HepG2 (cell line): ENCODE data around the gene SHANK3. TPM values are rescaled to one million over a fixed set of nuclear protein-coding genes. Genes with fewer than 3 reads are reported as not detected.
A peak's percentile ranks its signal among the peaks of the same experiment; 100 is the strongest.

Source experiments
- AGO2 ChIP-seq: fragments of 200-400 bp; formaldehyde crosslinking; optimal IDR thresholded peaks from 2 replicates; pipeline ENCODE3; 2017; ENCODE audit warnings: mild to moderate bottlenecking, low read depth, low read length, moderate library complexity
- CEBPG ChIP-seq: IDR thresholded peaks from 2 replicates; pipeline ENCODE4 v1.6.1; 2016
- DPF2 ChIP-seq: sonication (generic); formaldehyde crosslinking; IDR thresholded peaks from 2 replicates; pipeline ENCODE4 v1.4.0; 2020; ENCODE audit warnings: mild to moderate bottlenecking, low read depth, missing genetic modification reagents, borderline replicate concordance
- ELF1 ChIP-seq: sonication (generic); formaldehyde crosslinking; IDR thresholded peaks from 2 replicates; pipeline ENCODE4 v1.4.0; 2020; ENCODE audit warnings: missing genetic modification reagents
- FOXA1 ChIP-seq, 2 experiments: fragments of 450-650 bp in 1 of 2; sonication (generic) in 1 of 2; formaldehyde crosslinking in 1 of 2; IDR thresholded peaks; 2 replicates each; pipeline versions ENCODE4 v1.4.0 to v1.6.1; 2016 to 2020; ENCODE audit warnings: missing genetic modification reagents in 1 of 2
- HNRNPL ChIP-seq: fragments of 200-400 bp; formaldehyde crosslinking; IDR thresholded peaks from 2 replicates; pipeline ENCODE4 v1.6.1; 2017; ENCODE audit warnings: mild to moderate bottlenecking, low read depth, low read length
- IKZF4 ChIP-seq: sonication (generic); formaldehyde crosslinking; IDR thresholded peaks from 2 replicates; pipeline ENCODE4 v1.5.1; 2020; ENCODE audit warnings: borderline replicate concordance, mild to moderate bottlenecking, low read depth, missing genetic modification reagents; ENCODE audit errors: not compliant biosample characterization
- MTA3 ChIP-seq: sonication (generic); formaldehyde crosslinking; IDR thresholded peaks from 2 replicates; pipeline ENCODE4 v1.4.0; 2020; ENCODE audit warnings: missing genetic modification reagents
- MXD4 ChIP-seq: IDR thresholded peaks from 2 replicates; pipeline ENCODE4 v1.6.1; 2016; ENCODE audit warnings: mild to moderate bottlenecking, missing biosample characterization, missing genetic modification reagents
- PAWR ChIP-seq: sonication (generic); formaldehyde crosslinking; IDR thresholded peaks from 2 replicates; pipeline ENCODE4 v1.4.0; 2020; ENCODE audit warnings: missing genetic modification reagents, mild to moderate bottlenecking, borderline replicate concordance
- PCBP2 ChIP-seq: fragments of 200-400 bp; formaldehyde crosslinking; optimal IDR thresholded peaks from 2 replicates; pipeline ENCODE3; 2018; ENCODE audit warnings: low read length, low read depth; ENCODE audit not compliant: poor library complexity, severe bottlenecking
- PITX1 ChIP-seq: sonication (generic); formaldehyde crosslinking; IDR thresholded peaks from 2 replicates; pipeline ENCODE4 v1.5.1; 2020; ENCODE audit warnings: mild to moderate bottlenecking, missing genetic modification reagents
- SAP130 ChIP-seq: IDR thresholded peaks from 2 replicates; pipeline ENCODE4 v1.6.1; 2016; ENCODE audit warnings: low read depth
- SKI ChIP-seq: fragments of 450-650 bp; IDR thresholded peaks from one replicate; pipeline ENCODE4 v1.6.1; 2018; ENCODE audit warnings: mild to moderate bottlenecking; ENCODE audit not compliant: partially characterized antibody
- STAT5B ChIP-seq: sonication (generic); formaldehyde crosslinking; IDR thresholded peaks from 2 replicates; pipeline ENCODE4 v1.4.0; 2020; ENCODE audit warnings: missing genetic modification reagents
- ZC3H4 ChIP-seq: sonication (generic); formaldehyde crosslinking; IDR thresholded peaks from 2 replicates; pipeline ENCODE4 v1.4.0; 2020; ENCODE audit warnings: missing genetic modification reagents, borderline replicate concordance
- ZNF101 ChIP-seq: sonication (generic); formaldehyde crosslinking; IDR thresholded peaks from 2 replicates; pipeline ENCODE4 v1.4.0; 2020; ENCODE audit warnings: mild to moderate bottlenecking, low read depth, missing genetic modification reagents, borderline replicate concordance
- ZNF121 ChIP-seq: sonication (generic); formaldehyde crosslinking; IDR thresholded peaks from 2 replicates; pipeline ENCODE4 v1.5.0; 2020; ENCODE audit warnings: mild to moderate bottlenecking, missing genetic modification reagents
- ZNF263 ChIP-seq: sonication (generic); formaldehyde crosslinking; IDR thresholded peaks from 2 replicates; pipeline ENCODE4 v1.4.0; 2020; ENCODE audit warnings: missing genetic modification reagents
- polyA plus RNA-seq, 8 experiments: library from polyadenylated mRNA; depleted of rRNA in 3 of 8; stranded (reverse) in 7 of 8; unstranded in 1 of 8; fragments of >200 nt; fragmentation: Illumina TruSeq in 4 of 8; extraction: Trizol in 4 of 8; gene quantifications; 2 replicates each; pipeline versions ENCODE4 v1.2.1 to v1.2.3, GENCODE V29; 2011 to 2016; ENCODE audit warnings: low read depth in 4 of 8, missing spikeins in 1 of 8, mixed read lengths in 1 of 8; ENCODE audit not compliant: insufficient read depth in 1 of 8
- total RNA-seq, 5 experiments: library from RNA; depleted of rRNA; stranded (reverse); fragments of >200 nt; fragmentation: Illumina TruSeq; extraction: Trizol; gene quantifications; 2 replicates each; pipeline ENCODE4 v1.2.3, GENCODE V29; 2016; ENCODE audit warnings: low read depth in 1 of 5
- TF ChIP-seq, protein P1 (sequence below): sonication (generic); formaldehyde crosslinking; IDR thresholded peaks from 2 replicates; pipeline ENCODE4 v1.8.1; 2022; ENCODE audit warnings: low read depth, mild to moderate bottlenecking, missing genetic modification reagents
- TF ChIP-seq, protein P2 (sequence below): sonication (generic); formaldehyde crosslinking; IDR thresholded peaks from 2 replicates; pipeline ENCODE4 v1.5.1; 2020; ENCODE audit warnings: mild to moderate bottlenecking, missing genetic modification reagents, borderline replicate concordance
- TF ChIP-seq, protein P3 (sequence below): sonication (generic); formaldehyde crosslinking; IDR thresholded peaks from 2 replicates; pipeline ENCODE4 v1.5.0; 2020; ENCODE audit warnings: missing genetic modification reagents
- TF ChIP-seq, protein P4 (sequence below): IDR thresholded peaks from 2 replicates; pipeline ENCODE4 v1.6.1; 2016; ENCODE audit warnings: low read depth, borderline replicate concordance
- TF ChIP-seq, protein P5 (sequence below): sonication (generic); formaldehyde crosslinking; IDR thresholded peaks from 2 replicates; pipeline ENCODE4 v1.4.0; 2020; ENCODE audit warnings: missing genetic modification reagents, low read depth, mild to moderate bottlenecking, borderline replicate concordance

The SHANK3 gene
- total and polyA plus RNA-seq, 2 of the 13 experiments (the other 11 are each of a cell fraction or from before 2014, with no cell fraction given) = 2.9 to 4.6 TPM

DNA sequence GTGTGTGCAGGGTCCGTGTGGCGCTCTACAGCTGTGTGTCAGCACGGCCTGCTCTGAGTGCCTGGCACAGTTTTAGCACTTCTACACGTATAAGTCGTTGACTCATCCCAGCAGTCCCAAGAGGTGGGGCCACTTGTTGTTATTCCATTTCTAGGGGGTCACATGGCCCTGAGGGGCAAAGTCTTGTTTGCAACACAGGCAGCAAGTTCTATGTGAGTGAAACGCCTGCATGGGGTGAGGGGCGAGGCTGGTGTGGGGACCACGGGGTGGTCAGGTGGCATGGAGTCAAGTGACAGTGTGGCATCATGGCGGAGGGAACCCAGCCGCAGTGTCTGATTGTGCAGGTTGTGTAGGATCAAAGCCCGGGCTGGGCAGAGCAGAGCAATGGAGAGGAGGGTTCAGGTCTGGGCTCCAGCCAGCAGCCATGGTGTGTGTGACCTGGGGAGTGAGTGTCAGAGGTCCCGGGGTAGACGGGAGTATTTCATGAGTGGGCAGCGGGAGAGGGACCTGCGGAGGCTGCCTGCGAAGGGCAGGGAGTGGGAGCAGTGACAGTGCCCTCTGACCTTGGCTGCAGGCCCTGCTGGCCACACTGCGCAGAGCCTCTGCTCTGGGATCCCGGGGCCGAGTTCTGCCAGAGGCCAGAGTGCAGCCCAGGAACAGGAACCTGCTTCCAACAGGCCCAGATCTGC lies 27.9 kb downstream of the SHANK3 start (continued):
- TF ChIP-seq, protein P1, sequence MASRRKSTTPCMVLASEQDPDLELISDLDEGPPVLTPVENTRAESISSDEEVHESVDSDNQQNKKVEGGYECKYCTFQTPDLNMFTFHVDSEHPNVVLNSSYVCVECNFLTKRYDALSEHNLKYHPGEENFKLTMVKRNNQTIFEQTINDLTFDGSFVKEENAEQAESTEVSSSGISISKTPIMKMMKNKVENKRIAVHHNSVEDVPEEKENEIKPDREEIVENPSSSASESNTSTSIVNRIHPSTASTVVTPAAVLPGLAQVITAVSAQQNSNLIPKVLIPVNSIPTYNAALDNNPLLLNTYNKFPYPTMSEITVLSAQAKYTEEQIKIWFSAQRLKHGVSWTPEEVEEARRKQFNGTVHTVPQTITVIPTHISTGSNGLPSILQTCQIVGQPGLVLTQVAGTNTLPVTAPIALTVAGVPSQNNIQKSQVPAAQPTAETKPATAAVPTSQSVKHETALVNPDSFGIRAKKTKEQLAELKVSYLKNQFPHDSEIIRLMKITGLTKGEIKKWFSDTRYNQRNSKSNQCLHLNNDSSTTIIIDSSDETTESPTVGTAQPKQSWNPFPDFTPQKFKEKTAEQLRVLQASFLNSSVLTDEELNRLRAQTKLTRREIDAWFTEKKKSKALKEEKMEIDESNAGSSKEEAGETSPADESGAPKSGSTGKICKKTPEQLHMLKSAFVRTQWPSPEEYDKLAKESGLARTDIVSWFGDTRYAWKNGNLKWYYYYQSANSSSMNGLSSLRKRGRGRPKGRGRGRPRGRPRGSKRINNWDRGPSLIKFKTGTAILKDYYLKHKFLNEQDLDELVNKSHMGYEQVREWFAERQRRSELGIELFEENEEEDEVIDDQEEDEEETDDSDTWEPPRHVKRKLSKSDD (CRISPR knock-in tag) = peak; percentile 78; the same call in 1 of the 2 replicates
- TF ChIP-seq, protein P2, sequence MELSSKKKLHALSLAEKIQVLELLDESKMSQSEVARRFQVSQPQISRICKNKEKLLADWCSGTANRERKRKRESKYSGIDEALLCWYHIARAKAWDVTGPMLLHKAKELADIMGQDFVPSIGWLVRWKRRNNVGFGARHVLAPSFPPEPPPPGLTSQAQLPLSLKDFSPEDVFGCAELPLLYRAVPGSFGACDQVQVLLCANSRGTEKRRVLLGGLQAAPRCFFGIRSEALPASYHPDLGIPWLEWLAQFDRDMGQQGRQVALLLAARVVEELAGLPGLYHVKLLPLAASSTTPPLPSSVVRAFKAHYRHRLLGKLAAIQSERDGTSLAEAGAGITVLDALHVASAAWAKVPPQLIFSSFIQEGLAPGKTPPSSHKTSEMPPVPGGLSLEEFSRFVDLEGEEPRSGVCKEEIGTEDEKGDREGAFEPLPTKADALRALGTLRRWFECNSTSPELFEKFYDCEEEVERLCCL (CRISPR knock-in tag) = no peak
- 0 out of 2 replicates have a peak, but pooled peaks have one; percentile 27 for TF ChIP-seq ZNF121 (CRISPR knock-in tag)
- TF ChIP-seq PAWR (CRISPR knock-in tag) = no peak
- TF ChIP-seq SAP130 = peak; percentile 96
- TF ChIP-seq SKI = peak; percentile 22
- TF ChIP-seq HNRNPL = peak; percentile 91
- peak; percentile 89 for TF ChIP-seq CEBPG
- TF ChIP-seq MTA3 (CRISPR knock-in tag) = no peak
- TF ChIP-seq, protein P3, sequence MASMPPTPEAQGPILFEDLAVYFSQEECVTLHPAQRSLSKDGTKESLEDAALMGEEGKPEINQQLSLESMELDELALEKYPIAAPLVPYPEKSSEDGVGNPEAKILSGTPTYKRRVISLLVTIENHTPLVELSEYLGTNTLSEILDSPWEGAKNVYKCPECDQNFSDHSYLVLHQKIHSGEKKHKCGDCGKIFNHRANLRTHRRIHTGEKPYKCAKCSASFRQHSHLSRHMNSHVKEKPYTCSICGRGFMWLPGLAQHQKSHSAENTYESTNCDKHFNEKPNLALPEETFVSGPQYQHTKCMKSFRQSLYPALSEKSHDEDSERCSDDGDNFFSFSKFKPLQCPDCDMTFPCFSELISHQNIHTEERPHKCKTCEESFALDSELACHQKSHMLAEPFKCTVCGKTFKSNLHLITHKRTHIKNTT (CRISPR knock-in tag) = no peak
- peak; percentile 23; the same call in 1 of the 2 replicates for TF ChIP-seq ELF1 (CRISPR knock-in tag)
- peak; percentile 77; the same call in 1 of the 2 replicates for TF ChIP-seq MXD4 (CRISPR knock-in tag)
- TF ChIP-seq ZNF101 (CRISPR knock-in tag) = no peak
- TF ChIP-seq PITX1 (CRISPR knock-in tag) = peak; percentile 4; the same call in 1 of the 2 replicates
- TF ChIP-seq STAT5B (CRISPR knock-in tag) = no peak
- TF ChIP-seq FOXA1 (IDR thresholded peaks at IDR 0.05) = no peak
- TF ChIP-seq FOXA1 (CRISPR knock-in tag; IDR thresholded peaks at IDR 0.05) = peak; percentile 49
- TF ChIP-seq IKZF4 (CRISPR knock-in tag) = no peak
- TF ChIP-seq PCBP2 = no peak
- TF ChIP-seq, protein P4, sequence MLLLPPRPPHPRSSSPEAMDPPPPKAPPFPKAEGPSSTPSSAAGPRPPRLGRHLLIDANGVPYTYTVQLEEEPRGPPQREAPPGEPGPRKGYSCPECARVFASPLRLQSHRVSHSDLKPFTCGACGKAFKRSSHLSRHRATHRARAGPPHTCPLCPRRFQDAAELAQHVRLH (CRISPR knock-in tag) = no peak
- TF ChIP-seq, protein P5, sequence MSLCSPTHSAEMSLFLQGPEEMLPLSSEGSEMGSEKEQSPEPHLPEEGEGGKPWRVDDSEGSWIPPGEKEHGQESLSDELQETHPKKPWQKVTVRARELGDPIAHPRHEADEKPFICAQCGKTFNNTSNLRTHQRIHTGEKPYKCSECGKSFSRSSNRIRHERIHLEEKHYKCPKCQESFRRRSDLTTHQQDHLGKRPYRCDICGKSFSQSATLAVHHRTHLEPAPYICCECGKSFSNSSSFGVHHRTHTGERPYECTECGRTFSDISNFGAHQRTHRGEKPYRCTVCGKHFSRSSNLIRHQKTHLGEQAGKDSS = peak; percentile 42; the same call in 1 of the 2 replicates
- TF ChIP-seq DPF2 (CRISPR knock-in tag) = no peak; the same call in 1 of the 2 replicates
- peak; percentile 60 for TF ChIP-seq AGO2
- TF ChIP-seq ZC3H4 = no peak; the same call in 1 of the 2 replicates
- no peak; the same call in 1 of the 2 replicates for TF ChIP-seq ZNF263 (CRISPR knock-in tag)
